ENCODE data around the gene KCNH5.

Gene KCNH5

DNA sequence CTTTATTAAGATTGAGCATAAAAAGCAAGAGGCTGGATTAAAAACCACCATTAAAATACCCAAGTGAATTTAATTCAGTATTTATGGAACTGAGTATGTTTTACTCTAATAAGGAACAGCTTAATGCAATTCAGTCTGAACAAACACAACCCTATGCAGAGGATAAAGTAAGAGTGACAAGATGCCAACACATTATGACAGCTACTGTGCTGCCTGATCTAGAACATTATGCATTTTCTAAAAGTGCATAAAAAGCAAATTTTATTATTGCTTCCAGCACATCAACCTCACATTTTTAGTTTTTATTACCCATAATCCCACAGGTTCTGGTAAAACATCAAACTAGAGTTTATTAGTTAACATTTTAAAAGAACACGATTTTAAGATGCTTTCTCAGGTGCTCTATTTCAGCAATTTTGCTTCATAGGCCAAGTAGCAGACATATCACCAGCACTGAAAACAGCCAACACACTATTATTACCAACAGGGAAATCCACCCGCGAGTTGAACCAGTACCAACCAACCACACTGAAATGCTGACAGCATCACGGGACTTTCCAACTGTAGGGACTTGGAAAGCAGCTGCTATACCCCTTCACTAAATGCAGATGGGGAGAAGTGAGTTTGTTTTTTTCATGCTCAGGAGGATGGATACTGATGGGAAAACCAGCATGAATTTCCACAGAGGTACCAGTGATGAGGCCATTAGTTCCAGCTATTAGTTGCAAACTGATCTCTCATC, 372.1 kb downstream of the KCNH5 start:
- Histone ChIP-seq H3K36me3 (ENCODE audit: low read length) (no peaks in the 10 kb centered on the region), H3K27me3 (ENCODE audit: low read length) (no peaks in the 10 kb centered on the region), H3K9me2 (replicated peaks; ENCODE audit: insufficient read depth, low read length) (no peaks in the 10 kb centered on the region), H4K20me1 (ENCODE audit: low read depth, low read length) (no peaks in the 10 kb centered on the region), H3F3A (ENCODE audit: insufficient read depth) (no peaks in the 10 kb centered on the region), H3K79me2 (ENCODE audit: insufficient read depth, low read length) (no peaks in the 10 kb centered on the region), H2AFZ (ENCODE audit: low read depth, low read length, severe bottlenecking) (no peak overlapping the region), H3K9ac (ENCODE audit: low read length) (no peak overlapping the region), H3K27ac (ENCODE audit: low read depth, low read length) (no peak overlapping the region), H3K4me3 (ENCODE audit: insufficient read depth, low read length, poor library complexity, severe bottlenecking) (no peak overlapping the region), H3K4me2 (ENCODE audit: low read depth, low read length, poor library complexity, severe bottlenecking) (no peak overlapping the region), H3K9me3 (ENCODE audit: insufficient read depth, low read length) (no peaks in the 10 kb centered on the region)
- TF ChIP-seq, protein P1, sequence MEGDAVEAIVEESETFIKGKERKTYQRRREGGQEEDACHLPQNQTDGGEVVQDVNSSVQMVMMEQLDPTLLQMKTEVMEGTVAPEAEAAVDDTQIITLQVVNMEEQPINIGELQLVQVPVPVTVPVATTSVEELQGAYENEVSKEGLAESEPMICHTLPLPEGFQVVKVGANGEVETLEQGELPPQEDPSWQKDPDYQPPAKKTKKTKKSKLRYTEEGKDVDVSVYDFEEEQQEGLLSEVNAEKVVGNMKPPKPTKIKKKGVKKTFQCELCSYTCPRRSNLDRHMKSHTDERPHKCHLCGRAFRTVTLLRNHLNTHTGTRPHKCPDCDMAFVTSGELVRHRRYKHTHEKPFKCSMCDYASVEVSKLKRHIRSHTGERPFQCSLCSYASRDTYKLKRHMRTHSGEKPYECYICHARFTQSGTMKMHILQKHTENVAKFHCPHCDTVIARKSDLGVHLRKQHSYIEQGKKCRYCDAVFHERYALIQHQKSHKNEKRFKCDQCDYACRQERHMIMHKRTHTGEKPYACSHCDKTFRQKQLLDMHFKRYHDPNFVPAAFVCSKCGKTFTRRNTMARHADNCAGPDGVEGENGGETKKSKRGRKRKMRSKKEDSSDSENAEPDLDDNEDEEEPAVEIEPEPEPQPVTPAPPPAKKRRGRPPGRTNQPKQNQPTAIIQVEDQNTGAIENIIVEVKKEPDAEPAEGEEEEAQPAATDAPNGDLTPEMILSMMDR (IDR thresholded peaks at IDR 0.05; ENCODE audit: insufficient read depth, low read length, poor library complexity, severe bottlenecking) = no peak
- no peak for TF ChIP-seq EZH2phosphoT487 (conservative IDR thresholded peaks at IDR 0.05; ENCODE audit: low read length)

DNA sequence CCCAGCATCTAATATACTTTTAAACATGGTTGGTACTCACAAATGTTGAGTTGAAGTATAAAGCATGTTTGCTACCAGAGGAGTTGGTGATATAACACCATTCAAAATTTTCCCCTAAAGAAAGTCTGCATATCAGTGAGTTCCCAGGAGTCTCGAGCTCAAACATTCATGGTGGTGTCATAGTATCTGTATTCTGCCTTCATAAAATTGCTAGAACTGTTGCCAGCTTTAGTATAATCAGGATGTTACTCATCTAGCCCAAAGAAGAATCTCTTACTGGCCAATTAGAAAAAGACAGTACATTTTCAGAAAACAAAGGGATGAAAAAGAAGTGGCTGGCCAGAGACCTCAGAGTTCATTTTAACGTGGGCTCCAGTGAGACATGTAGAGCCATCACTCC, 374.7 kb downstream of the KCNH5 start:
- Histone ChIP-seq H3K9me3 (ENCODE audit: insufficient read depth, low read length) (no peaks in the 10 kb centered on the region), H2AFZ (ENCODE audit: low read depth, low read length, severe bottlenecking) (no peak overlapping the region), H3K27me3 (ENCODE audit: low read length) (no peaks in the 10 kb centered on the region), H3K4me3 (ENCODE audit: insufficient read depth, low read length, poor library complexity, severe bottlenecking) (no peak overlapping the region), H3K79me2 (ENCODE audit: insufficient read depth, low read length) (no peaks in the 10 kb centered on the region), H3K9ac (ENCODE audit: low read length) (no peak overlapping the region), H4K20me1 (ENCODE audit: low read depth, low read length) (no peaks in the 10 kb centered on the region), H3K27ac (ENCODE audit: low read depth, low read length) (no peak overlapping the region), H3F3A (ENCODE audit: insufficient read depth) (no peaks in the 10 kb centered on the region), H3K9me2 (replicated peaks; ENCODE audit: insufficient read depth, low read length) (no peaks in the 10 kb centered on the region), H3K36me3 (ENCODE audit: low read length) (no peaks in the 10 kb centered on the region), H3K4me2 (ENCODE audit: low read depth, low read length, poor library complexity, severe bottlenecking) (no peak overlapping the region)
- TF ChIP-seq EZH2phosphoT487 (conservative IDR thresholded peaks at IDR 0.05; ENCODE audit: low read length) = no peak
- TF ChIP-seq, protein P1 (IDR thresholded peaks at IDR 0.05; ENCODE audit: insufficient read depth, low read length, poor library complexity, severe bottlenecking) = no peak

DNA sequence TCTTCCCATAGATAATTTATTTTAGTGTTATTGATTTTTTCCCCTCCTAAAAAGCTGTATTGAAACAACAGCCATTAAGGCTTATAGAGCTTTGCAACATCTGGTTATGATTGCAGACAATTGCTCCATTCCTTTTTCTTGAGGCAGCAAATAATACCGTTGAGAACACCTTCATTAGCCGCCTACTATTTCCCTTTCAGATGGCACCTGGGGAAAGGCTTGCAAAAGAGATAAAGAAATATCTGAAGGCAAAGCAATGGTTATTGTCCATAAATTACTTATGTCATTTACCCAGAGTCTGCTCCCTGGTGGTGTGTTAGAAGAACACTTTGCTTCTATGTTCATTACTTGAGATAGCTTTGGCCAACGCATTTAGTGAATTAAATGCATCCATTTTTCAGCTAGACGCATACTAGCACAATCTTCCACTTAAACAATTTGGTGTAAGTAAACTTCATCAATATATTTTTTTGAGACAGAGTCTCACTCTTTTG, 377.8 kb downstream of the KCNH5 start:
- Histone ChIP-seq H3K9me3 (ENCODE audit: insufficient read depth, low read length) (no peaks in the 10 kb centered on the region), H3K27ac (ENCODE audit: low read depth, low read length) (no peak overlapping the region), H3K36me3 (ENCODE audit: low read length) (no peaks in the 10 kb centered on the region), H3K27me3 (ENCODE audit: low read length) (no peaks in the 10 kb centered on the region), H3K4me2 (ENCODE audit: low read depth, low read length, poor library complexity, severe bottlenecking) (no peak overlapping the region), H3K9me2 (replicated peaks; ENCODE audit: insufficient read depth, low read length) (no peaks in the 10 kb centered on the region), H3K9ac (ENCODE audit: low read length) (no peak overlapping the region), H3K4me3 (ENCODE audit: insufficient read depth, low read length, poor library complexity, severe bottlenecking) (no peak overlapping the region), H2AFZ (ENCODE audit: low read depth, low read length, severe bottlenecking) (no peak overlapping the region), H4K20me1 (ENCODE audit: low read depth, low read length) (no peaks in the 10 kb centered on the region), H3F3A (ENCODE audit: insufficient read depth) (no peaks in the 10 kb centered on the region), H3K79me2 (ENCODE audit: insufficient read depth, low read length) (no peaks in the 10 kb centered on the region)
- TF ChIP-seq EZH2phosphoT487 (conservative IDR thresholded peaks at IDR 0.05; ENCODE audit: low read length) = no peak
- TF ChIP-seq, protein P1 (IDR thresholded peaks at IDR 0.05; ENCODE audit: insufficient read depth, low read length, poor library complexity, severe bottlenecking) = no peak
